HepG2 (cell line): ENCODE data around the gene GLIPR1L2.

Source experiments
- HMG20A ChIP-seq: IDR thresholded peaks from 2 replicates; pipeline ENCODE4 v1.6.1; 2016; ENCODE audit warnings: borderline replicate concordance
- POLR2A ChIP-seq, 2 experiments: IDR thresholded peaks; 2 replicates each; pipeline ENCODE4 v1.6.1; 2011; ENCODE audit warnings: low read depth in 2 of 2, low read length in 2 of 2, mild to moderate bottlenecking in 1 of 2, moderate library complexity in 1 of 2; ENCODE audit not compliant: insufficient read depth in 1 of 2
- SIN3A ChIP-seq: IDR thresholded peaks from 2 replicates; pipeline ENCODE4 v1.6.1; 2011; ENCODE audit warnings: low read depth, mild to moderate bottlenecking, control low read depth, low read length, borderline replicate concordance
- ZNF264 ChIP-seq: sonication (generic); formaldehyde crosslinking; IDR thresholded peaks from 2 replicates; pipeline ENCODE4 v1.4.0; 2020; ENCODE audit warnings: missing genetic modification reagents
- ZNF34 ChIP-seq: sonication (generic); formaldehyde crosslinking; IDR thresholded peaks from 2 replicates; pipeline ENCODE4 v1.4.0; 2020; ENCODE audit warnings: mild to moderate bottlenecking, missing genetic modification reagents, borderline replicate concordance
- ZZZ3 ChIP-seq: sonication (generic); formaldehyde crosslinking; IDR thresholded peaks from 2 replicates; pipeline ENCODE4 v1.4.0; 2020; ENCODE audit warnings: missing genetic modification reagents, mild to moderate bottlenecking, borderline replicate concordance

DNA sequence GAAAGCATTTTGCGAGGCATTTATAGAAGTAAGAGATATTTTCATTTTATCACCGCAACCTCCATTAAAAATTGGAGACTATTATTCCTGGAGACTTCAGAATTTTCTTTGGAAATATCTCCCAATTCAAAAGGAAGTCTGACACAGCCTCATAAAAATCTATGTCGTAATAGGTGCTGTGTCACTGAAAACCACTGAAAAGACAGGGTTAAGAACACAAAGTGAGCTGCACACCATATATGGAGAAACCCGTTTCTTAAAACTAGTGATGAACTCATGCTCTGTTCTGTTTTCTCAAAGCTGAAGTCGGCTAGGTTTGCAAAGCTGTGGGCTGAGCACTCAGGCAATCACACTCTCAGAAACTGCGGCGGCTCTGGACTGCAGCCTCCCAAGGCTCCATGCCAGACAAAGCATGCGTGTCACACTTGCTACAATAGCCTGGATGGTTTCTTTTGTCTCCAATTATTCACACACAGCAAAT is 89.6 kb downstream of the GLIPR1L2 start, which contains the start of gene GLIPR1:
- no peak for TF ChIP-seq SIN3A
- 0 out of 4 replicates have a peak, but pooled peaks of 1 of the 2 experiments have one; percentile 23 for TF ChIP-seq POLR2A (IDR thresholded peaks at IDR 0.05; ENCODE audit: insufficient read depth in 1 of 2, low read depth in 2 of 2, low read length in 2 of 2)
- TF ChIP-seq ZNF34 (CRISPR knock-in tag) = no peak
- no peak for TF ChIP-seq HMG20A (CRISPR knock-in tag)
- TF ChIP-seq ZNF264 (CRISPR knock-in tag) = no peak
- TF ChIP-seq ZZZ3 (CRISPR knock-in tag) = no peak
